B cell (primary cell): ENCODE measurements around the gene TIAM1.

Experiments
- EZH2 ChIP-seq: IDR thresholded peaks from 2 replicates; pipeline ENCODE4 v1.6.1; 2012; ENCODE audit warnings: borderline replicate concordance, low read depth, mild to moderate bottlenecking, moderate library complexity, low read length; ENCODE audit not compliant: insufficient read depth, poor library complexity, severe bottlenecking
- TF ChIP-seq, protein P1 (sequence below): fragments of 200-600 bp; IDR thresholded peaks from one replicate; pipeline ENCODE4 v1.8.0; 2022; ENCODE audit warnings: antibody characterized with exemption, mild to moderate bottlenecking

DNA sequence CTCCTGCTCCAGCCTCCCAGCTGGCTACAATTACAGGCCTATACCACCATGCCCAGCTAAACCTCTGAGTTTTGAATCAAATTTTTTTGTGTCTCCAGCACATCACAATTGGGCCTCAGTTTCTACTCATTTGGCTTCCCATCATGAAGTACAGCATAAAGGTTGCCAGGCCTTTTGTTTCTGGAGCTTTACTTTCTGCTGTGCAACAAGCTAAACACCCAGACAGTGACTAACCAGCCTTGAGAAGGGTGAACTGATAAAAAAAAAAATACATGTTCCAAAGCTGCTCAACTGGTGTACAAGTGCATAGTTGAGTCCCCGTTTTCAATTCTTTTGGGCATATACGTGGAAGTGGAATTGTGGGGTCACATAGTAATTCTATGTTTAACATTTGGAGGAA lies 25.1 kb downstream of the TIAM1 start:
- TF ChIP-seq, protein P1, sequence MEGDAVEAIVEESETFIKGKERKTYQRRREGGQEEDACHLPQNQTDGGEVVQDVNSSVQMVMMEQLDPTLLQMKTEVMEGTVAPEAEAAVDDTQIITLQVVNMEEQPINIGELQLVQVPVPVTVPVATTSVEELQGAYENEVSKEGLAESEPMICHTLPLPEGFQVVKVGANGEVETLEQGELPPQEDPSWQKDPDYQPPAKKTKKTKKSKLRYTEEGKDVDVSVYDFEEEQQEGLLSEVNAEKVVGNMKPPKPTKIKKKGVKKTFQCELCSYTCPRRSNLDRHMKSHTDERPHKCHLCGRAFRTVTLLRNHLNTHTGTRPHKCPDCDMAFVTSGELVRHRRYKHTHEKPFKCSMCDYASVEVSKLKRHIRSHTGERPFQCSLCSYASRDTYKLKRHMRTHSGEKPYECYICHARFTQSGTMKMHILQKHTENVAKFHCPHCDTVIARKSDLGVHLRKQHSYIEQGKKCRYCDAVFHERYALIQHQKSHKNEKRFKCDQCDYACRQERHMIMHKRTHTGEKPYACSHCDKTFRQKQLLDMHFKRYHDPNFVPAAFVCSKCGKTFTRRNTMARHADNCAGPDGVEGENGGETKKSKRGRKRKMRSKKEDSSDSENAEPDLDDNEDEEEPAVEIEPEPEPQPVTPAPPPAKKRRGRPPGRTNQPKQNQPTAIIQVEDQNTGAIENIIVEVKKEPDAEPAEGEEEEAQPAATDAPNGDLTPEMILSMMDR, result no peak
- TF ChIP-seq EZH2, result no peak
